ENCODE data around the gene VWA8.
"Not testable (repeated sequence)": the region's sequence is repeated elsewhere in the genome, so short reads cannot be mapped to it uniquely, and the experiment has no call there.

Gene VWA8

GRCh38 chr13:41919741-41920487 is 41.0 kb downstream of the VWA8 start:
- DNase-seq = no peak

- no peak for DNase-seq
Measured at GRCh38 chr13:41919031-41919740, 41.7 kb downstream of the VWA8 start.

- DNase-seq = no peak
Measured at GRCh38 chr13:41917641-41918040, 43.3 kb downstream of the VWA8 start.

- DNase-seq = peak; percentile 89 to 90
Measured at GRCh38 chr13:41916173-41916954, 44.5 kb downstream of the VWA8 start.

- no peak for DNase-seq
Measured at GRCh38 chr13:41915081-41915480, 45.8 kb downstream of the VWA8 start.

GRCh38 chr13:41914552-41914951 is 46.4 kb downstream of the VWA8 start:
- DNase-seq = no peak

GRCh38 chr13:41909506-41909905 is 51.4 kb downstream of the VWA8 start:
- no peak for DNase-seq

- peak; percentile 53 to 78 for DNase-seq
Measured at GRCh38 chr13:41905600-41906254, 55.2 kb downstream of the VWA8 start.

GRCh38 chr13:41900918-41901317 is 60.0 kb downstream of the VWA8 start:
- no peak for DNase-seq

- DNase-seq = not testable (repeated sequence)
Measured at GRCh38 chr13:41898411-41898810, 62.5 kb downstream of the VWA8 start.

- DNase-seq = no peak
Measured at GRCh38 chr13:41897126-41897525, 63.8 kb downstream of the VWA8 start.

- DNase-seq = no peak
Measured at GRCh38 chr13:41895478-41895877, 65.4 kb downstream of the VWA8 start.

GRCh38 chr13:41891119-41891518 is 69.8 kb downstream of the VWA8 start:
- no peak for DNase-seq

GRCh38 chr13:41883147-41883546 is 77.8 kb downstream of the VWA8 start:
- no peak for DNase-seq

- DNase-seq = not testable (repeated sequence)
Measured at GRCh38 chr13:41881890-41882289, 79.0 kb downstream of the VWA8 start.

GRCh38 chr13:41880966-41881365 is 79.9 kb downstream of the VWA8 start:
- DNase-seq = no peak

- peak; percentile 77 to 80 for DNase-seq
Measured at GRCh38 chr13:41864658-41865057, 96.3 kb downstream of the VWA8 start.

GRCh38 chr13:41862659-41863058 is 98.2 kb downstream of the VWA8 start:
- not testable (repeated sequence) for DNase-seq

- no peak for DNase-seq
Measured at GRCh38 chr13:41859565-41859964, 101.3 kb downstream of the VWA8 start.

- no peak for DNase-seq
Measured at GRCh38 chr13:41858780-41859179, 102.1 kb downstream of the VWA8 start.

- no peak for DNase-seq
Measured at GRCh38 chr13:41854758-41855157, 106.2 kb downstream of the VWA8 start.

GRCh38 chr13:41851351-41851750 is 109.6 kb downstream of the VWA8 start:
- DNase-seq = no peak

All from Kasumi-1 (cell line).